ENCODE data around the gene TPCN2.

Gene TPCN2

DNA sequence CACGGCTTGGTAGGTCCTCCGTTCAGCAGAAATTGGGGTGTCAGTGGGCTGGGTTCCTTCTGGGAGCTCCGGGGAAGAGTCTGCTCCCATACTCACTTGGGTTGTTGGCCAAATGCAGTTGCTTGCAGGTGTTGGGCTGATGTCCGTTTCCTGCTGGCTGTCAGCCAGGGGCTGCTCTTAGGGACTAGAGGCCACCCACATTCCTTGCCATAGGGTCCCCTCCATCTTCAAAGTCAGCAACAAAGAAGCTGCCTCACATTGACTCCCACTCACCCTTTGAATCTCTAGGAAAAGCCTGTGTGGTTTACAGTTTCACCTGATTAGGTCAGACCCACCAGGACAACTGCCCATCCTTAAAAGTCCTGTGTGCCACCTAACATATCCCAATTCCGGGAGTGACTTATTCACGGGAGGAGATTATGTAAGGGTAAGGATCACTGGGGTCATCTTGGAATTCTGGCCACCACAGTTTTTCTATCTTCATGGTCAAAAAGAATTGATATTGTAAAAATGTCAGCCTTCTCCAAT lies 43.0 kb downstream of the TPCN2 start:
- no peak for TF ChIP-seq SIN3A (IDR thresholded peaks at IDR 0.05; ENCODE audit: borderline replicate concordance, insufficient read depth, low read length)
- no peak for TF ChIP-seq TAF1 (IDR thresholded peaks at IDR 0.05; ENCODE audit: borderline replicate concordance, insufficient read depth, low read length)
- TF ChIP-seq POLR2AphosphoS5 (IDR thresholded peaks at IDR 0.05; ENCODE audit: low read depth, low read length): no peak
- no peak for TF ChIP-seq FOXP2 (optimal IDR thresholded peaks at IDR 0.05; ENCODE audit: borderline replicate concordance, extremely low read depth, extremely low read length, insufficient read depth)
- TF ChIP-seq REST (IDR thresholded peaks at IDR 0.05; ENCODE audit: insufficient read depth in 1 of 2, low read depth in 2 of 2, low read length in 2 of 2): no peak

GRCh38 chr11:69092263-69092662 lies 43.5 kb downstream of the TPCN2 start:
- no peak for TF ChIP-seq FOXP2 (optimal IDR thresholded peaks at IDR 0.05; ENCODE audit: borderline replicate concordance, extremely low read depth, extremely low read length, insufficient read depth)
- TF ChIP-seq POLR2AphosphoS5 (IDR thresholded peaks at IDR 0.05; ENCODE audit: low read depth, low read length): no peak
- TF ChIP-seq SIN3A (IDR thresholded peaks at IDR 0.05; ENCODE audit: borderline replicate concordance, insufficient read depth, low read length): no peak
- TF ChIP-seq REST (IDR thresholded peaks at IDR 0.05; ENCODE audit: insufficient read depth in 1 of 2, low read depth in 2 of 2, low read length in 2 of 2): no peak
- no peak for TF ChIP-seq TAF1 (IDR thresholded peaks at IDR 0.05; ENCODE audit: borderline replicate concordance, insufficient read depth, low read length)

- TF ChIP-seq SIN3A (IDR thresholded peaks at IDR 0.05; ENCODE audit: borderline replicate concordance, insufficient read depth, low read length): no peak
Observed at GRCh38 chr11:69093106-69093505, 44.4 kb downstream of the TPCN2 start.

GRCh38 chr11:69094111-69094914 lies 45.6 kb downstream of the TPCN2 start:
- TF ChIP-seq TAF1 (IDR thresholded peaks at IDR 0.05; ENCODE audit: borderline replicate concordance, insufficient read depth, low read length) (no peak), REST (IDR thresholded peaks at IDR 0.05; ENCODE audit: insufficient read depth in 1 of 2, low read depth in 2 of 2, low read length in 2 of 2) (no peak), POLR2AphosphoS5 (IDR thresholded peaks at IDR 0.05; ENCODE audit: low read depth, low read length) (no peak), SIN3A (IDR thresholded peaks at IDR 0.05; ENCODE audit: borderline replicate concordance, insufficient read depth, low read length) (no peak), FOXP2 (optimal IDR thresholded peaks at IDR 0.05; ENCODE audit: borderline replicate concordance, extremely low read depth, extremely low read length, insufficient read depth) (no peak)

DNA sequence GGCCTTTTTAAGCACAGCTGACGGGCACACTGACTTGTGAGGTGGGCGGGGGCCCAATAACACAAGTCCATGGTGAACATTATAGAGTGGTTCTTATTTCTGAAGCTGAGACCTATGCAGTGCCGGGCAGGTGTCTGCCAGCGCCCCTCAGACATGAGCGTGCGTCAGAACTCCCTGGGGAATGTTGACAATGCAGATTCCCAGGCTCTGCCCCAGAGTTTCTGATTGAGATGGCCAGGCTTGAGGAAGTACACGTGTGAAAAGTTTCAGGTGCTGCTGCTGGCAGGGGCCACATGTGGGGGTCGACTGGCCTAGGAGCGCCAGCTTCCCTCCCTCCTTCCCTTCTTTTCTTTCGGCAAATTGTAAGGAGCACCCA lies 46.2 kb downstream of the TPCN2 start:
- TF ChIP-seq FOXP2 (optimal IDR thresholded peaks at IDR 0.05; ENCODE audit: borderline replicate concordance, extremely low read depth, extremely low read length, insufficient read depth) (no peak), REST (IDR thresholded peaks at IDR 0.05; ENCODE audit: insufficient read depth in 1 of 2, low read depth in 2 of 2, low read length in 2 of 2) (no peak), SIN3A (IDR thresholded peaks at IDR 0.05; ENCODE audit: borderline replicate concordance, insufficient read depth, low read length) (no peak), POLR2AphosphoS5 (IDR thresholded peaks at IDR 0.05; ENCODE audit: low read depth, low read length) (no peak), TAF1 (IDR thresholded peaks at IDR 0.05; ENCODE audit: borderline replicate concordance, insufficient read depth, low read length) (no peak)

All from PFSK-1 (cell line).